RWPE1 (cell line): ENCODE measurements around the gene KRTAP29-1.
"Not testable (repeated sequence)": the region's sequence is repeated elsewhere in the genome, so short reads cannot be mapped to it uniquely, and the experiment has no call there.

Experiments used
- CTCF ChIA-PET: fragments of 350-600 bp; sonication (Branson Sonifier 250); formaldehyde crosslinking; extraction: SDS; loops from one replicate; lab custom pipeline; 2021; lab: Yijun Ruan, JAX
- POLR2A ChIA-PET: fragments of 400-600 bp; formaldehyde crosslinking; extraction: SDS; loops from one replicate; lab custom pipeline; 2020; ENCODE audit warnings: antibody characterized with exemption; ENCODE audit not compliant: low non-redundant PET; lab: Yijun Ruan, JAX
- DNase-seq: peaks from one replicate; pipeline ENCODE4 v3.0.0; 2012; ENCODE audit warnings: low spot score
- H3K27ac ChIP-seq: fragments of 450-650 bp; 2 replicates; pipeline ENCODE4 v1.5.1; 2017
- CTCF ChIP-seq: fragments of 450-650 bp; conservative IDR thresholded peaks from 2 replicates; pipeline ENCODE4 v1.5.1; 2017; ENCODE audit warnings: low read depth, mild to moderate bottlenecking

KRTAP29-1 gene

GRCh38 chr17:41284546-41284945, 18.1 kb downstream of the KRTAP29-1 start:
- CTCF ChIA-PET: no interaction called here
- TF ChIP-seq CTCF: no peak
- DNase-seq: no peak
- POLR2A ChIA-PET: no interaction called here
- no peak overlapping the region for H3K27ac ChIP-seq

GRCh38 chr17:41284043-41284442, 18.6 kb downstream of the KRTAP29-1 start:
- no peak for TF ChIP-seq CTCF
- CTCF ChIA-PET: no interaction called here
- H3K27ac ChIP-seq: no peak overlapping the region
- DNase-seq: no peak
- POLR2A ChIA-PET: no interaction called here

- ChIA-PET POLR2A (no interaction called here), CTCF (interaction anchor here (0.6 kb wide), 1 partner anchor 23 kb away, joined by 5 read pairs; no protein-coding TSS in a partner anchor)
- DNase-seq: no peak
- no peak overlapping the region for H3K27ac ChIP-seq
- TF ChIP-seq CTCF: no peak
Measured at GRCh38 chr17:41278176-41278955, 24.3 kb downstream of the KRTAP29-1 start.

- POLR2A ChIA-PET: interaction anchor here (0.6 kb wide), 1 partner anchor 1825 kb away, joined by 4 read pairs; the partner anchor contains the start of gene MED1
- CTCF ChIA-PET, DNase-seq, H3K27ac ChIP-seq: not testable (repeated sequence)
Measured at GRCh38 chr17:41275648-41276190, 26.9 kb downstream of the KRTAP29-1 start, which contains the start of gene KRTAP9-7. TSS of gene KRTAP9-7 (plus strand) at chr17:41275698. CDS start at chr17:41275698, 0 bp downstream.

- ChIA-PET POLR2A (no interaction called here), CTCF (no interaction called here)
- H3K27ac ChIP-seq: no peak overlapping the region
- no peak for TF ChIP-seq CTCF
- no peak for DNase-seq
Measured at GRCh38 chr17:41271858-41272257, 30.8 kb downstream of the KRTAP29-1 start.

- H3K27ac ChIP-seq, DNase-seq, POLR2A ChIA-PET, CTCF ChIA-PET: not testable (repeated sequence)
Measured at GRCh38 chr17:41271323-41271722, 31.3 kb downstream of the KRTAP29-1 start.

- POLR2A ChIA-PET: no interaction called here
- no peak for TF ChIP-seq CTCF
- DNase-seq: no peak
- H3K27ac ChIP-seq: no peak overlapping the region
- CTCF ChIA-PET: no interaction called here
Measured at GRCh38 chr17:41267711-41268110, 34.9 kb downstream of the KRTAP29-1 start.
